ENCODE results near the gene FOXO3. TPM values are rescaled to one million over a fixed set of nuclear protein-coding genes. Genes with fewer than 3 reads are reported as not detected.

The FOXO3 gene
- total RNA-seq, 1 experiment from 2014 or later, result 13.3 TPM

GRCh38 chr6:108565893-108566292, 5.2 kb downstream of the FOXO3 start:
- in situ Hi-C loops (cut with HindIII; ENCODE audit: low pct_unique_long_range_greater_than_20kb, low sequenced_read_pairs), result no loop called here
- peak; percentile 41 for DNase-seq (ENCODE audit: low read depth, low spot score)

DNA sequence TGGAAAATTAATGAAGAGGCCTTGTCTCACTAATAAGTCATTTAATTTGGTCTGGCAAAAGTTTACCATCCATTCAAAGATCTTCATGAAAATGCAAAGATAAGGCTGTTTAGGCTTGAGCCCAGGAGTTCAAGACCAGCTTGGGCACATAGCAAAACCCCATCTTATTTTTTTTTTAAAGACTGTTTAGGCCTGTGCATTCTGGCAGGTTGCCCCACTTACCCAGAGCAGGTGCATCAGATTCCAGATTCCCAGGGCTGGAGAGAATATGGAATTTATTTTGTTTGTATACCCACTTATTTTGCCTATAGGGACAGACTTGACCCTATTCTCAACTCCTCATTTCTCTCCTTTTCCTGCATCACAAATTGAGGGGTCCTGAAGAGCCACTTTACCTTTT, 5.7 kb downstream of the FOXO3 start:
- in situ Hi-C loops (cut with HindIII; ENCODE audit: low pct_unique_long_range_greater_than_20kb, low sequenced_read_pairs), result no loop called here
- no peak for DNase-seq (ENCODE audit: low read depth, low spot score)

DNA sequence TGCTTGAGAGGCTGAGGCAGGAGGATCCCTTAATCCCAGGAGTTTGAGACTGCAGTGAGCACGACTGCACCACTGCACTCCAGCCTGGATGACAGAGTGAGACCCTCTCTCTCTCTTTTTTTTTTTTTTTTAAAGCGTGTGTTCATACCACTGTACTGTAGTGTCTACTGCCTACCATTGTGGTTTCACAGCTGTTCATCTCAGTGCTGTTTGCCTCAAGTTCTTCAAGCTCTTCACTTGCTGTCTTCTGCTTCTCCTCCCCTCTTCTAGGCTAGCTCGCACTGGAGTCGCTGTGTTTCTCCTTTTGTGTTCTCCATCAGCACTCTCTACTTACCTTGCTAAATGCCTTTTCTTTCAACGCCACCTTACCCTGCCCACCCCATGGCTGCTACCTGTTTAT, 7.4 kb downstream of the FOXO3 start:
- DNase-seq (ENCODE audit: low read depth, low spot score), result no peak
- in situ Hi-C loops (cut with HindIII; ENCODE audit: low pct_unique_long_range_greater_than_20kb, low sequenced_read_pairs), result no loop called here

GRCh38 chr6:108568551-108569305, 8.0 kb downstream of the FOXO3 start:
- in situ Hi-C loops (cut with HindIII; ENCODE audit: low pct_unique_long_range_greater_than_20kb, low sequenced_read_pairs), result no loop called here
- no peak for DNase-seq (ENCODE audit: low read depth, low spot score)

- peak; percentile 32 for DNase-seq (ENCODE audit: low read depth, low spot score)
- in situ Hi-C loops (cut with HindIII; ENCODE audit: low pct_unique_long_range_greater_than_20kb, low sequenced_read_pairs), result no loop called here
These were observed 9.8 kb downstream of the FOXO3 start for GRCh38 chr6:108570517-108570916.

GRCh38 chr6:108574457-108575141, 13.9 kb downstream of the FOXO3 start:
- in situ Hi-C loops (cut with HindIII; ENCODE audit: low pct_unique_long_range_greater_than_20kb, low sequenced_read_pairs), result no loop called here
- DNase-seq (ENCODE audit: low read depth, low spot score), result no peak

DNA sequence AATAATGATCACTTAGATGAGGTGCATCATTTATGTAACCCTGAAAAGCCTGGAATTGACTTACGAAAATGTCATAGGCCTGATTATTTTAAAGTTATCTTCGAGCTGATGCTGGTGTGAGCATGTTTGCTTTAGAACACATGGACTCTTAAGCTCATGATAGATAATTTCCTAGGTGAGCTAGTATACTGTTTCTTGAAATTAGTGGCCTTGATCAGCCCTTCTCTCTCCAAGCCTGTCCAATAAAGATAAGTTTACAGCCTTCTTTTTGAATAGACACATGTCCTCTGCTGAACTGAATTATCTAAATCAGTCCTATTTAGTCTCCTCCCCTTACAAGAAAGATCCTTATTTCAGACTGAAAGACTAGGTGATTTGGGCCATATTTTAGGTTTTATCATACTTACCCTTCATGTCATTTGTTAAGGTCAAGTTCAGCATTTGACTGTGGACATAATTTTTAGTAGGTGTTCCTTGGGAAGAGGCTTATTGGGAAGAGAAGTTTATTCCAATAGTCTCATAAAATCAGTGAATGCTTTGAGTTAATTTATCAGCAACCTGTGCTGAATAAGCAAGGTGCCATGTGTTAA, 15.3 kb downstream of the FOXO3 start:
- in situ Hi-C loops (cut with HindIII; ENCODE audit: low pct_unique_long_range_greater_than_20kb, low sequenced_read_pairs), result no loop called here

GRCh38 chr6:108576709-108577108, 16.0 kb downstream of the FOXO3 start:
- DNase-seq (ENCODE audit: low read depth, low spot score), result peak; percentile 30
- in situ Hi-C loops (cut with HindIII; ENCODE audit: low pct_unique_long_range_greater_than_20kb, low sequenced_read_pairs), result no loop called here

More for the DNA sequence above, 15.3 kb downstream of the FOXO3 start:
- DNase-seq (ENCODE audit: low read depth, low spot score), result no peak

- in situ Hi-C loops (cut with HindIII; ENCODE audit: low pct_unique_long_range_greater_than_20kb, low sequenced_read_pairs), result no loop called here
- no peak for DNase-seq (ENCODE audit: low read depth, low spot score)
These were observed 17.4 kb downstream of the FOXO3 start for GRCh38 chr6:108578166-108578565.

GRCh38 chr6:108578595-108579327, 18.0 kb downstream of the FOXO3 start:
- DNase-seq (ENCODE audit: low read depth, low spot score), result no peak
- in situ Hi-C loops (cut with HindIII; ENCODE audit: low pct_unique_long_range_greater_than_20kb, low sequenced_read_pairs), result no loop called here

- in situ Hi-C loops (cut with HindIII; ENCODE audit: low pct_unique_long_range_greater_than_20kb, low sequenced_read_pairs), result no loop called here
- DNase-seq (ENCODE audit: low read depth, low spot score), result no peak
These were observed 18.6 kb downstream of the FOXO3 start for GRCh38 chr6:108579328-108579721.

GRCh38 chr6:108580646-108581045, 19.9 kb downstream of the FOXO3 start:
- DNase-seq (ENCODE audit: low read depth, low spot score), result peak; percentile 21
- in situ Hi-C loops (cut with HindIII; ENCODE audit: low pct_unique_long_range_greater_than_20kb, low sequenced_read_pairs), result no loop called here

DNA sequence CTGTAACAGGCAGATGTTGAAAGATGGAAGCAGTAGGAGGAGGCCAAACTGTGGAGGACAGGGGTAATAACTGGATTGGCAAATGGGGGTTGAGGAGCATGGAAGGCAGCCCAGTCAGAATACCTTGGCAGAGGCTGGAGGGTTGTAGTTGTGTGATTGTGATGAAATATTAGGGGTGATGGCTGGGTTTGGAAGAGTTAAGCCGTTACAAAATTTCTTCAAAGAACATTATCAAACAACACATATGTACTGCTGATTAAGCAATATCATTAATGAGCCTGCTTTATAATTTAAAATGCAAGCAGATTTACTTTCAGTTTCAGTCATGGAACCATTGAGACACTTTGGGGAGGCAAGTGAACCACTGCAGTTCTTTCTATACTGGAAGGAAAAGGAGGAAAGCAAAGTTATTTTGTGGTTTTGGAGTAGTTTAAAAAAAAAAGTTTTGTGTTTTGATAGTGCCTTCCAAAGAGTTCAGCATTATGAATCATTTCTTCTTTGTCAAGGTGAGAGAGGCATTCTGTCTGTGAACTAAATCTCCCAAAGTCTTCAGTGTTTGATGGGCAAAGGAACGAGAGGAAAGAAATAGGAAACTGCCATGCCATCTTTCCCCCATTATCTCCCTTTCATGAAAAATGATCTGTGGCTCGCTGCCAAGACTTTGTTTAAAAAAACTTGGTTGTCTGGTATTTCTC, 20.7 kb downstream of the FOXO3 start:
- DNase-seq (ENCODE audit: low read depth, low spot score), result no peak
- in situ Hi-C loops (cut with HindIII; ENCODE audit: low pct_unique_long_range_greater_than_20kb, low sequenced_read_pairs), result no loop called here

- in situ Hi-C loops (cut with HindIII; ENCODE audit: low pct_unique_long_range_greater_than_20kb, low sequenced_read_pairs), result no loop called here
- no peak for DNase-seq (ENCODE audit: low read depth, low spot score)
These were observed 21.3 kb downstream of the FOXO3 start for GRCh38 chr6:108581932-108582475.

GRCh38 chr6:108582618-108583017, 21.9 kb downstream of the FOXO3 start:
- in situ Hi-C loops (cut with HindIII; ENCODE audit: low pct_unique_long_range_greater_than_20kb, low sequenced_read_pairs), result no loop called here
- no peak for DNase-seq (ENCODE audit: low read depth, low spot score)

DNA sequence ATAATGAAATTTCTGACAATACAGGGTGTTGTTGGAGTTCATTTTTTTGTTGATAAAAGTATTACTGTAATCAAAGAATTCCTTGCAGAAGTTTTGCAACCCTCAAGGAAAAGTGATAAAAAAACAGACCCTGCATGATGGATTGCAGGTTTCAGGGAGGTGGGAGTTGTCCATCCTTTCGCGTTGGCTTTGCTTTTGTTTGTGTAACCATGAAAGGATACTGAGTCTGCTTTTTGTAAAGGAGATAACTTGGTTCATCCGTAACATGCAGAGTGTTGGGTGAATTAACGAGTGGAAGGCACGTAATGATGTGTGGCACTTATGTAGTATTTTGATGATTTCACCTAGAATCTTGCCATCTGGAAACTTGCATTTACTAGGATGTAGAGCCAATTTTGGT, 23.6 kb downstream of the FOXO3 start:
- in situ Hi-C loops (cut with HindIII; ENCODE audit: low pct_unique_long_range_greater_than_20kb, low sequenced_read_pairs), result no loop called here
- no peak for DNase-seq (ENCODE audit: low read depth, low spot score)

GRCh38 chr6:108585359-108585758, 24.6 kb downstream of the FOXO3 start:
- in situ Hi-C loops (cut with HindIII; ENCODE audit: low pct_unique_long_range_greater_than_20kb, low sequenced_read_pairs), result no loop called here
- no peak for DNase-seq (ENCODE audit: low read depth, low spot score)

All from SK-MEL-5 (cell line).